Measurements from ENCODE around the gene LRMDA. TPM values are rescaled to one million over a fixed set of nuclear protein-coding genes. Genes with fewer than 3 reads are reported as not detected.

The LRMDA gene
- total RNA-seq, 1 donor from 2014 or later, result 2.1 TPM

- DNase-seq, result no peak
- Mint-ChIP-seq H3K27ac (ENCODE audit: unreplicated experiment) (no peak overlapping the region), H3K4me3 (ENCODE audit: unreplicated experiment) (no peak overlapping the region), H3K9me3 (ENCODE audit: unreplicated experiment) (peaks cover 3% of the 10 kb centered on the region), H3K36me3 (ENCODE audit: unreplicated experiment) (peaks cover 9% of the 10 kb centered on the region), H3K27me3 (ENCODE audit: unreplicated experiment) (no peaks in the 10 kb centered on the region), H3K4me1 (ENCODE audit: low read depth, unreplicated experiment) (no peaks in the 10 kb centered on the region)
- no peak for TF ChIP-seq CTCF (IDR thresholded peaks at IDR 0.05; ENCODE audit: partially characterized antibody, unreplicated experiment)
These were observed 854.1 kb downstream of the LRMDA start for GRCh38 chr10:76285515-76285914.

- Mint-ChIP-seq H3K4me3 (ENCODE audit: unreplicated experiment) (no peak overlapping the region), H3K4me1 (ENCODE audit: low read depth, unreplicated experiment) (no peaks in the 10 kb centered on the region), H3K36me3 (ENCODE audit: unreplicated experiment) (peaks cover 9% of the 10 kb centered on the region), H3K9me3 (ENCODE audit: unreplicated experiment) (peaks cover 3% of the 10 kb centered on the region), H3K27me3 (ENCODE audit: unreplicated experiment) (no peaks in the 10 kb centered on the region), H3K27ac (ENCODE audit: unreplicated experiment) (no peak overlapping the region)
- DNase-seq, result no peak
- TF ChIP-seq CTCF (IDR thresholded peaks at IDR 0.05; ENCODE audit: partially characterized antibody, unreplicated experiment), result no peak
These were observed 855.1 kb downstream of the LRMDA start for GRCh38 chr10:76286536-76286935.

- Mint-ChIP-seq H3K36me3 (ENCODE audit: unreplicated experiment) (peaks cover 9% of the 10 kb centered on the region), H3K27ac (ENCODE audit: unreplicated experiment) (no peak overlapping the region), H3K27me3 (ENCODE audit: unreplicated experiment) (no peaks in the 10 kb centered on the region), H3K4me1 (ENCODE audit: low read depth, unreplicated experiment) (no peaks in the 10 kb centered on the region), H3K4me3 (ENCODE audit: unreplicated experiment) (no peak overlapping the region), H3K9me3 (ENCODE audit: unreplicated experiment) (peaks cover 3% of the 10 kb centered on the region)
- DNase-seq, result no peak
- TF ChIP-seq CTCF (IDR thresholded peaks at IDR 0.05; ENCODE audit: partially characterized antibody, unreplicated experiment), result no peak
These were observed 856.4 kb downstream of the LRMDA start for GRCh38 chr10:76287856-76288255.

GRCh38 chr10:76291175-76291574, 859.8 kb downstream of the LRMDA start:
- H3K4me1 Mint-ChIP-seq (ENCODE audit: low read depth, unreplicated experiment), result no peaks in the 10 kb centered on the region
- H3K4me3 Mint-ChIP-seq (ENCODE audit: unreplicated experiment), result no peak overlapping the region
- H3K27me3 Mint-ChIP-seq (ENCODE audit: unreplicated experiment), result no peaks in the 10 kb centered on the region
- no peaks in the 10 kb centered on the region for H3K9me3 Mint-ChIP-seq (ENCODE audit: unreplicated experiment)
- no peak for TF ChIP-seq CTCF (IDR thresholded peaks at IDR 0.05; ENCODE audit: partially characterized antibody, unreplicated experiment)
- no peak for DNase-seq
- H3K36me3 Mint-ChIP-seq (ENCODE audit: unreplicated experiment), result no peaks in the 10 kb centered on the region
- no peak overlapping the region for H3K27ac Mint-ChIP-seq (ENCODE audit: unreplicated experiment)

- Mint-ChIP-seq H3K4me1 (ENCODE audit: low read depth, unreplicated experiment) (no peaks in the 10 kb centered on the region), H3K36me3 (ENCODE audit: unreplicated experiment) (no peaks in the 10 kb centered on the region)
These were observed 860.5 kb downstream of the LRMDA start for GRCh38 chr10:76291885-76292284.

More at GRCh38 chr10:76291885-76292284, 860.5 kb downstream of the LRMDA start:
- no peak for DNase-seq
- Mint-ChIP-seq H3K27me3 (ENCODE audit: unreplicated experiment) (no peaks in the 10 kb centered on the region), H3K27ac (ENCODE audit: unreplicated experiment) (no peak overlapping the region), H3K4me3 (ENCODE audit: unreplicated experiment) (no peak overlapping the region), H3K9me3 (ENCODE audit: unreplicated experiment) (no peaks in the 10 kb centered on the region)
- no peak for TF ChIP-seq CTCF (IDR thresholded peaks at IDR 0.05; ENCODE audit: partially characterized antibody, unreplicated experiment)
